ENCODE results near the gene THAP3. TPM values are rescaled to one million over a fixed set of nuclear protein-coding genes. Genes with fewer than 3 reads are reported as not detected.

THAP3 gene
- total and polyA plus RNA-seq, 9 of the 15 experiments (the other 6 are each of a cell fraction or from before 2014, with no cell fraction given): 1.9 to 31.2 (median 18.2) TPM

GRCh38 chr1:6602669-6603237, 21.9 kb upstream of the THAP3 start, which contains the start of gene KLHL21 (continued):
- TF ChIP-seq UBTF (IDR thresholded peaks at IDR 0.05; ENCODE audit: borderline replicate concordance in 1 of 2, low read depth in 2 of 2, low read length in 2 of 2): peak in 1 of 2 experiments; percentile 81; a peak in 1 of 4 replicates
- TF ChIP-seq GABPA (tag; conservative IDR thresholded peaks at IDR 0.05; ENCODE audit: low read depth): no peak
- TF ChIP-seq FOXA3 (CRISPR knock-in tag; conservative IDR thresholded peaks at IDR 0.05 in 1 of 2, IDR thresholded peaks at IDR 0.05 in 1 of 2): 0 out of 4 replicates have a peak, but pooled peaks of 1 of the 2 experiments have one; percentile 9
- no peak for TF ChIP-seq NR2C2 (CRISPR knock-in tag; IDR thresholded peaks at IDR 0.05)
- TF ChIP-seq NR2C2 (tag; IDR thresholded peaks at IDR 0.05): peak; percentile 46; the same call in 1 of the 2 replicates
- TF ChIP-seq THAP12 (CRISPR knock-in tag; IDR thresholded peaks at IDR 0.05): peak; percentile 62
- no peak for TF ChIP-seq ZNF57 (CRISPR knock-in tag; IDR thresholded peaks at IDR 0.05)
- TF ChIP-seq, protein P1, sequence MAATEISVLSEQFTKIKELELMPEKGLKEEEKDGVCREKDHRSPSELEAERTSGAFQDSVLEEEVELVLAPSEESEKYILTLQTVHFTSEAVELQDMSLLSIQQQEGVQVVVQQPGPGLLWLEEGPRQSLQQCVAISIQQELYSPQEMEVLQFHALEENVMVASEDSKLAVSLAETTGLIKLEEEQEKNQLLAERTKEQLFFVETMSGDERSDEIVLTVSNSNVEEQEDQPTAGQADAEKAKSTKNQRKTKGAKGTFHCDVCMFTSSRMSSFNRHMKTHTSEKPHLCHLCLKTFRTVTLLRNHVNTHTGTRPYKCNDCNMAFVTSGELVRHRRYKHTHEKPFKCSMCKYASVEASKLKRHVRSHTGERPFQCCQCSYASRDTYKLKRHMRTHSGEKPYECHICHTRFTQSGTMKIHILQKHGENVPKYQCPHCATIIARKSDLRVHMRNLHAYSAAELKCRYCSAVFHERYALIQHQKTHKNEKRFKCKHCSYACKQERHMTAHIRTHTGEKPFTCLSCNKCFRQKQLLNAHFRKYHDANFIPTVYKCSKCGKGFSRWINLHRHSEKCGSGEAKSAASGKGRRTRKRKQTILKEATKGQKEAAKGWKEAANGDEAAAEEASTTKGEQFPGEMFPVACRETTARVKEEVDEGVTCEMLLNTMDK (IDR thresholded peaks at IDR 0.05; ENCODE audit: borderline replicate concordance, insufficient read depth, low read depth, low read length, poor library complexity, severe bottlenecking): no peak
- TF ChIP-seq STAT5A (IDR thresholded peaks at IDR 0.05; ENCODE audit: borderline replicate concordance, low read length): no peak

Data from K562 (cell line).